Sigmoid colon (tissue), 4 donors: Measurements from ENCODE around the gene CDKN2D.

Experiments
- POLR2A ChIP-seq, 2 donors: fragments of 450-650 bp; IDR thresholded peaks; one replicate each; pipeline ENCODE4 v1.6.1; 2016; ENCODE audit warnings: antibody characterized with exemption in 2 of 2, mild to moderate bottlenecking in 2 of 2, moderate library complexity in 2 of 2
- POLR2AphosphoS5 ChIP-seq, 4 donors: sonication (generic); formaldehyde crosslinking; IDR thresholded peaks; one replicate each; pipeline ENCODE4 v1.6.1; 2017; ENCODE audit warnings: antibody characterized with exemption in 4 of 4
- TF ChIP-seq, protein P1 (sequence below), 4 experiments: fragments of 450-650 bp in 3 of 4; fragments of 200-600 bp in 1 of 4; IDR thresholded peaks; one replicate each; pipeline ENCODE4 v1.5.1; 2016 to 2019; ENCODE audit warnings: antibody characterized with exemption in 4 of 4, mild to moderate bottlenecking in 3 of 4, moderate library complexity in 2 of 4

DNA sequence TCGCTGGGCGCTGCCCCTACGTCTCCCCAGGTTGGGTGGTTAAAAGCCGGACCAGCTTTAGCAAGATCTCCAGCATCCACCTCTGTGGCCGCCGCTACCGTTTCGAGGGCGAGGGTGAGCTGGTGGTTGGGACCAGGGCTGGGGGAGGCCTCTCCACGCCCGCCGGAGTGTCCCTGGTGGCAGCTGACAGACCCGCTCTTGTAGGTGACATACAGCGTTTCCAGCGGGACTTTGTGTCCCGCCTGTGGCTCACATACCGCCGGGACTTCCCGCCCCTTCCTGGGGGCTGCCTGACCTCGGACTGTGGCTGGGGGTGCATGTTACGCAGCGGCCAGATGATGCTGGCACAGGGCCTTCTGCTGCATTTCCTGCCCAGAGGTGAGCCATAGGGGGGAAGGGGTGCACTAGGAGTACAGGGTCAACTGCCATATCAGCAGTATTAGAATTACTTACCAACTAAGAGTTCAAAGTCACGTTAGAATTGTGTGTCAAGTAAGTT is 24.0 kb downstream of the CDKN2D start:
- TF ChIP-seq, protein P1, sequence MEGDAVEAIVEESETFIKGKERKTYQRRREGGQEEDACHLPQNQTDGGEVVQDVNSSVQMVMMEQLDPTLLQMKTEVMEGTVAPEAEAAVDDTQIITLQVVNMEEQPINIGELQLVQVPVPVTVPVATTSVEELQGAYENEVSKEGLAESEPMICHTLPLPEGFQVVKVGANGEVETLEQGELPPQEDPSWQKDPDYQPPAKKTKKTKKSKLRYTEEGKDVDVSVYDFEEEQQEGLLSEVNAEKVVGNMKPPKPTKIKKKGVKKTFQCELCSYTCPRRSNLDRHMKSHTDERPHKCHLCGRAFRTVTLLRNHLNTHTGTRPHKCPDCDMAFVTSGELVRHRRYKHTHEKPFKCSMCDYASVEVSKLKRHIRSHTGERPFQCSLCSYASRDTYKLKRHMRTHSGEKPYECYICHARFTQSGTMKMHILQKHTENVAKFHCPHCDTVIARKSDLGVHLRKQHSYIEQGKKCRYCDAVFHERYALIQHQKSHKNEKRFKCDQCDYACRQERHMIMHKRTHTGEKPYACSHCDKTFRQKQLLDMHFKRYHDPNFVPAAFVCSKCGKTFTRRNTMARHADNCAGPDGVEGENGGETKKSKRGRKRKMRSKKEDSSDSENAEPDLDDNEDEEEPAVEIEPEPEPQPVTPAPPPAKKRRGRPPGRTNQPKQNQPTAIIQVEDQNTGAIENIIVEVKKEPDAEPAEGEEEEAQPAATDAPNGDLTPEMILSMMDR (IDR thresholded peaks at IDR 0.05): no peak
- TF ChIP-seq POLR2A (IDR thresholded peaks at IDR 0.05) (no peak), POLR2AphosphoS5 (IDR thresholded peaks at IDR 0.05) (no peak)
